HEK293 (cell line): ENCODE measurements around the gene FOXRED2.
A peak's percentile ranks its signal among the peaks of the same experiment; 100 is the strongest.

Source experiments
- CTCF ChIA-PET: fragments of 350-600 bp; formaldehyde crosslinking; extraction: SDS; loops from one replicate; lab custom pipeline; 2021; ENCODE audit warnings: antibody characterized with exemption; lab: Yijun Ruan, JAX
- POLR2A ChIA-PET: fragments of 300-600 bp; formaldehyde crosslinking; extraction: SDS; loops from one replicate; lab custom pipeline; 2020; ENCODE audit warnings: antibody characterized with exemption, inconsistent platforms; lab: Yijun Ruan, JAX
- H3K27ac ChIP-seq: fragments of 200-500 bp; sonication (Bioruptor generic); 2 replicates; pipeline ENCODE4 v1.5.1; 2014; ENCODE audit warnings: low read depth, low read length, control low read depth, inconsistent platforms; ENCODE audit errors: extremely low read depth
- H3K36me3 ChIP-seq, 2 experiments: fragments of 200-500 bp in 1 of 2; sonication (Bioruptor generic) in 1 of 2; 1 replicate in 1 of 2; 2 replicates in 1 of 2; pipeline ENCODE4 v1.5.1; 2014 to 2017; ENCODE audit warnings: inconsistent platforms in 2 of 2, low read length in 2 of 2; ENCODE audit not compliant: control insufficient read depth in 2 of 2, insufficient read depth in 1 of 2
- H3K4me1 ChIP-seq: fragments of 200-500 bp; sonication (Bioruptor generic); 2 replicates; pipeline ENCODE4 v1.5.1; 2014; ENCODE audit warnings: mild to moderate bottlenecking, low read length, inconsistent platforms; ENCODE audit not compliant: control insufficient read depth, insufficient read depth
- H3K4me3 ChIP-seq: 2 replicates; pipeline ENCODE4 v1.5.1; 2011; ENCODE audit warnings: low read depth, mild to moderate bottlenecking, control low read depth, low read length, moderate library complexity
- H3K9me3 ChIP-seq: fragments of 200-500 bp; sonication (Bioruptor generic); 2 replicates; pipeline ENCODE4 v1.5.1; 2014; ENCODE audit warnings: low read depth, low read length, inconsistent platforms; ENCODE audit not compliant: control insufficient read depth, insufficient read depth
- FEZF1 ChIP-seq: fragments of 450-650 bp; formaldehyde crosslinking; IDR thresholded peaks from 2 replicates; pipeline ENCODE4 v1.5.1; 2016; ENCODE audit warnings: missing biosample characterization, missing genetic modification characterization
- GLI4 ChIP-seq: fragments of 450-650 bp; formaldehyde crosslinking; IDR thresholded peaks from 2 replicates; pipeline ENCODE4 v1.5.1; 2016; ENCODE audit warnings: missing biosample characterization, missing genetic modification characterization
- KLF1 ChIP-seq: fragments of 450-650 bp; formaldehyde crosslinking; IDR thresholded peaks from 2 replicates; pipeline ENCODE4 v1.5.1; 2016; ENCODE audit warnings: missing biosample characterization, missing genetic modification characterization
- MYNN ChIP-seq: fragments of 450-650 bp; formaldehyde crosslinking; IDR thresholded peaks from 2 replicates; pipeline ENCODE4 v1.5.1; 2016; ENCODE audit warnings: missing biosample characterization, missing genetic modification characterization, borderline replicate concordance
- OVOL3 ChIP-seq: fragments of 450-650 bp; formaldehyde crosslinking; IDR thresholded peaks from 2 replicates; pipeline ENCODE4 v1.5.1; 2016; ENCODE audit warnings: missing biosample characterization, missing genetic modification characterization
- SCRT2 ChIP-seq: fragments of 450-650 bp; formaldehyde crosslinking; IDR thresholded peaks from 2 replicates; pipeline ENCODE4 v1.5.1; 2016; ENCODE audit warnings: missing biosample characterization, missing genetic modification characterization
- TCF7L2 ChIP-seq: IDR thresholded peaks from 2 replicates; pipeline ENCODE4 v1.6.1; 2011; ENCODE audit warnings: low read depth, mild to moderate bottlenecking, inconsistent platforms, low read length, moderate library complexity, borderline replicate concordance
- ZIC2 ChIP-seq: fragments of 450-650 bp; formaldehyde crosslinking; IDR thresholded peaks from 2 replicates; pipeline ENCODE4 v1.5.1; 2016; ENCODE audit warnings: missing biosample characterization, missing genetic modification characterization
- ZNF112 ChIP-seq: fragments of 450-650 bp; formaldehyde crosslinking; IDR thresholded peaks from 2 replicates; pipeline ENCODE4 v1.5.0; 2017; ENCODE audit warnings: missing biosample characterization, missing genetic modification characterization
- ZNF133 ChIP-seq: fragments of 450-650 bp; formaldehyde crosslinking; IDR thresholded peaks from 2 replicates; pipeline ENCODE4 v1.5.1; 2016; ENCODE audit warnings: missing biosample characterization, missing genetic modification characterization
- ZNF157 ChIP-seq: fragments of 450-650 bp; formaldehyde crosslinking; IDR thresholded peaks from 2 replicates; pipeline ENCODE4 v1.5.1; 2016; ENCODE audit warnings: missing biosample characterization, missing genetic modification characterization
- ZNF19 ChIP-seq: fragments of 450-650 bp; formaldehyde crosslinking; IDR thresholded peaks from 2 replicates; pipeline ENCODE4; 2016; ENCODE audit warnings: missing biosample characterization, missing genetic modification characterization, low read depth
- ZNF239 ChIP-seq: fragments of 450-650 bp; formaldehyde crosslinking; IDR thresholded peaks from 2 replicates; pipeline ENCODE4 v1.5.1; 2016; ENCODE audit warnings: missing biosample characterization, missing genetic modification characterization
- ZNF292 ChIP-seq: fragments of 450-650 bp; formaldehyde crosslinking; IDR thresholded peaks from 2 replicates; pipeline ENCODE4 v1.5.1; 2016; ENCODE audit warnings: low read depth, missing biosample characterization, missing genetic modification characterization, borderline replicate concordance
- ZNF366 ChIP-seq: fragments of 450-650 bp; formaldehyde crosslinking; conservative IDR thresholded peaks from 2 replicates; pipeline ENCODE4 v1.5.1; 2016; ENCODE audit warnings: missing biosample characterization, missing genetic modification characterization
- ZNF473 ChIP-seq: fragments of 450-650 bp; formaldehyde crosslinking; IDR thresholded peaks from 2 replicates; pipeline ENCODE4 v1.5.1; 2017; ENCODE audit warnings: missing biosample characterization, missing genetic modification characterization
- ZNF529 ChIP-seq: fragments of 450-650 bp; formaldehyde crosslinking; IDR thresholded peaks from 2 replicates; pipeline ENCODE4 v1.5.1; 2017; ENCODE audit warnings: missing genetic modification characterization, missing biosample characterization; ENCODE audit not compliant: insufficient replicate concordance
- ZNF530 ChIP-seq: fragments of 450-650 bp; formaldehyde crosslinking; IDR thresholded peaks from 2 replicates; pipeline ENCODE4 v1.5.1; 2016; ENCODE audit warnings: low read depth, missing biosample characterization, missing genetic modification characterization
- ZNF585B ChIP-seq: fragments of 450-650 bp; formaldehyde crosslinking; IDR thresholded peaks from 2 replicates; pipeline ENCODE4 v1.5.1; 2016; ENCODE audit warnings: missing biosample characterization, missing genetic modification characterization
- ZNF621 ChIP-seq: fragments of 450-650 bp; formaldehyde crosslinking; IDR thresholded peaks from 2 replicates; pipeline ENCODE4 v1.5.1; 2017; ENCODE audit warnings: missing biosample characterization, missing genetic modification characterization
- ZNF654 ChIP-seq: fragments of 450-650 bp; formaldehyde crosslinking; IDR thresholded peaks from 2 replicates; pipeline ENCODE4 v1.5.1; 2016; ENCODE audit warnings: low read depth, missing biosample characterization, missing genetic modification characterization
- ZNF777 ChIP-seq: fragments of 450-650 bp; formaldehyde crosslinking; IDR thresholded peaks from 2 replicates; pipeline ENCODE4 v1.5.1; 2017; ENCODE audit warnings: missing biosample characterization, missing genetic modification characterization, borderline replicate concordance
- ZNF792 ChIP-seq: fragments of 450-650 bp; formaldehyde crosslinking; IDR thresholded peaks from 2 replicates; pipeline ENCODE4 v1.5.1; 2016; ENCODE audit warnings: missing biosample characterization, missing genetic modification characterization
- TF ChIP-seq, protein P1 (sequence below): fragments of 450-650 bp; formaldehyde crosslinking; IDR thresholded peaks from 2 replicates; pipeline ENCODE4 v1.5.1; 2016; ENCODE audit warnings: missing biosample characterization, missing genetic modification characterization
- TF ChIP-seq, protein P2 (sequence below): fragments of 450-650 bp; formaldehyde crosslinking; IDR thresholded peaks from 2 replicates; pipeline ENCODE4 v1.5.1; 2017; ENCODE audit warnings: missing biosample characterization, mild to moderate bottlenecking, missing genetic modification characterization, moderate library complexity
- TF ChIP-seq, protein P3 (sequence below): fragments of 450-650 bp; IDR thresholded peaks from 2 replicates; pipeline ENCODE4 v1.5.1; 2018; ENCODE audit warnings: missing biosample characterization, mild to moderate bottlenecking, missing genetic modification characterization
- TF ChIP-seq, protein P4 (sequence below): fragments of 450-650 bp; formaldehyde crosslinking; IDR thresholded peaks from 2 replicates; pipeline ENCODE4 v1.5.1; 2016; ENCODE audit warnings: missing biosample characterization, missing genetic modification characterization
- TF ChIP-seq, protein P5 (sequence below): fragments of 450-650 bp; formaldehyde crosslinking; IDR thresholded peaks from 2 replicates; pipeline ENCODE4 v1.5.0; 2017; ENCODE audit warnings: missing biosample characterization, missing genetic modification characterization, borderline replicate concordance

Gene FOXRED2

DNA sequence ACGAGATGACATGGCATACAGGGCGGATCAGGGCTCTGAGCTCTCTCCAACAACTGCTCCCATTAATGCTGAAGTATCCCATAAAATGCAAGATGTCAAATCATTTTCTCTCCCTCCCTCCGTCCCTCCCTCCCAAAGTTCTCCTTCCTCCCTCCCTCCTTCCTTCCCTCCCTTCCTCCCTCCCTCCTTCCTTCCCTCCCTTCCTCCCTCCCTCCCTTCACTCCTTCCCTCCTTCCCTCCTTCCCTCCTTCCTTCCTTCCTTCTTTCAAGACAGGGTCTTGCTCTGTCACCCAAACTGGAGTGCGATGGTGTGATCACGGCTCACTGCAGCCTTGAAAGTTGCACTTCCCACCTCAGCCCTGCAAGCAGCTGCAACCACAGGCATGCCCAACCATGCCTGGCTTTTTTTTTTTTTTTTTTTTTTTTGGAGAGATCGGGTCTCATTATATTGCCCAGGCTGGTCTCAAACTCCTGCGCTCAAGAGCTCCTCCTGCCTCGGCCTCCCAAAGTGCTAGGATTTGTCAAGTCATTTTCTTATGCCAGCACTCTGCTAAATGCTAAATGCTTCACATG lies 63.6 kb downstream of the FOXRED2 start (continued):
- no peak for TF ChIP-seq ZNF133 (tag by site-specific recombination)
- TF ChIP-seq ZNF366 (tag by site-specific recombination) = peak; percentile 96
- no peak for TF ChIP-seq ZNF529
- no peak for TF ChIP-seq ZNF792 (tag by site-specific recombination)
- no peak for TF ChIP-seq GLI4 (tag by site-specific recombination)
- TF ChIP-seq, protein P1, sequence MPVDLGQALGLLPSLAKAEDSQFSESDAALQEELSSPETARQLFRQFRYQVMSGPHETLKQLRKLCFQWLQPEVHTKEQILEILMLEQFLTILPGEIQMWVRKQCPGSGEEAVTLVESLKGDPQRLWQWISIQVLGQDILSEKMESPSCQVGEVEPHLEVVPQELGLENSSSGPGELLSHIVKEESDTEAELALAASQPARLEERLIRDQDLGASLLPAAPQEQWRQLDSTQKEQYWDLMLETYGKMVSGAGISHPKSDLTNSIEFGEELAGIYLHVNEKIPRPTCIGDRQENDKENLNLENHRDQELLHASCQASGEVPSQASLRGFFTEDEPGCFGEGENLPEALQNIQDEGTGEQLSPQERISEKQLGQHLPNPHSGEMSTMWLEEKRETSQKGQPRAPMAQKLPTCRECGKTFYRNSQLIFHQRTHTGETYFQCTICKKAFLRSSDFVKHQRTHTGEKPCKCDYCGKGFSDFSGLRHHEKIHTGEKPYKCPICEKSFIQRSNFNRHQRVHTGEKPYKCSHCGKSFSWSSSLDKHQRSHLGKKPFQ (tag by site-specific recombination) = peak; percentile 85
- no peak for TF ChIP-seq ZNF530 (tag by site-specific recombination)
- no peak for TF ChIP-seq ZNF157 (tag by site-specific recombination)
- no peak for TF ChIP-seq FEZF1 (tag by site-specific recombination)
- TF ChIP-seq ZNF239 = no peak
- TF ChIP-seq, protein P2, sequence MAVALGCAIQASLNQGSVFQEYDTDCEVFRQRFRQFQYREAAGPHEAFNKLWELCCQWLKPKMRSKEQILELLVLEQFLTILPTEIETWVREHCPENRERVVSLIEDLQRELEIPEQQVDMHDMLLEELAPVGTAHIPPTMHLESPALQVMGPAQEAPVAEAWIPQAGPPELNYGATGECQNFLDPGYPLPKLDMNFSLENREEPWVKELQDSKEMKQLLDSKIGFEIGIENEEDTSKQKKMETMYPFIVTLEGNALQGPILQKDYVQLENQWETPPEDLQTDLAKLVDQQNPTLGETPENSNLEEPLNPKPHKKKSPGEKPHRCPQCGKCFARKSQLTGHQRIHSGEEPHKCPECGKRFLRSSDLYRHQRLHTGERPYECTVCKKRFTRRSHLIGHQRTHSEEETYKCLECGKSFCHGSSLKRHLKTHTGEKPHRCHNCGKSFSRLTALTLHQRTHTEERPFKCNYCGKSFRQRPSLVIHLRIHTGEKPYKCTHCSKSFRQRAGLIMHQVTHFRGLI (tag by site-specific recombination) = peak; percentile 77
- TF ChIP-seq, protein P3, sequence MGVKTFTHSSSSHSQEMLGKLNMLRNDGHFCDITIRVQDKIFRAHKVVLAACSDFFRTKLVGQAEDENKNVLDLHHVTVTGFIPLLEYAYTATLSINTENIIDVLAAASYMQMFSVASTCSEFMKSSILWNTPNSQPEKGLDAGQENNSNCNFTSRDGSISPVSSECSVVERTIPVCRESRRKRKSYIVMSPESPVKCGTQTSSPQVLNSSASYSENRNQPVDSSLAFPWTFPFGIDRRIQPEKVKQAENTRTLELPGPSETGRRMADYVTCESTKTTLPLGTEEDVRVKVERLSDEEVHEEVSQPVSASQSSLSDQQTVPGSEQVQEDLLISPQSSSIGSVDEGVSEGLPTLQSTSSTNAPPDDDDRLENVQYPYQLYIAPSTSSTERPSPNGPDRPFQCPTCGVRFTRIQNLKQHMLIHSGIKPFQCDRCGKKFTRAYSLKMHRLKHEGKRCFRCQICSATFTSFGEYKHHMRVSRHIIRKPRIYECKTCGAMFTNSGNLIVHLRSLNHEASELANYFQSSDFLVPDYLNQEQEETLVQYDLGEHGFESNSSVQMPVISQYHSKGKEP (tag by site-specific recombination) = peak; percentile 87
- no peak for TF ChIP-seq ZNF621 (tag by site-specific recombination)
- no peak for TF ChIP-seq ZNF292 (tag by site-specific recombination)
- TF ChIP-seq ZNF585B (tag by site-specific recombination) = no peak
- no peak for TF ChIP-seq ZNF112
- no peak for TF ChIP-seq ZNF777 (tag by site-specific recombination)

DNA sequence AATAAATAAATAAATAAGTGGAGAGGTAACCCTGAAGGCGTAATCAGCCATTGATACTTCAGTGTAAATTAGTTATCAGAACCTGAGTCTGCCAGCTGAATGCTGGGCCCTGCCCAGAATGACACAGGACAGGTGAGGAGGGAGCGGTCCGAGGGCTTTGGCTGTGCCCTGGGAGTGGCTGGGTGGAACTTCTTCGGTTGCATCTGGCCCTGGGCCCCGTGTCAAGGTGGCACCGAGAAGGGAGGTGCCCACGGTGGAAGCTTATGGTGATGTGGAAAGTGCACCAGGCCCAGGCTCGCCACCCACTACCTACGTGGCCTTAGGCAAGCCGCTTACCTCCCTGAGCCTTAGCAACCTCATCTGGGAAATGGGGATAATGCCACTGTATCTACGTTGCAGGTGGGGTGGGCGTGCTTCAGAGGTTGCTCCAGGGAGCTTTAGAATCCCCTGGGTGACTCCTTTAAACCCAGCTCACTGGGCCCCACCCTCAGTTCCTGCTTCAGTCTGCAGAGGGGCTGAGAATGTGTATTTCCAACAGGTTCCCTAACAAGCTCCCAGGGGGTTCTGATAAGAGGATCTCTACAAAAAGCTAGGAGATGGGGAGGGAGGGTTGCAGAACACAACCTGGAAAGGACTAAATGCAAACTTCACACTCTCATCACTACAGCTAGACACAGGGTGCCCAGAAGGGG lies 64.2 kb downstream of the FOXRED2 start:
- Histone ChIP-seq H3K27ac (no peak overlapping the region), H3K4me1 (no peaks in the 10 kb centered on the region), H3K9me3 (no peaks in the 10 kb centered on the region), H3K36me3 (no peaks in the 10 kb centered on the region), H3K4me3 (no peak overlapping the region)
- ChIA-PET CTCF (interaction anchor here (0.6 to 1.1 kb wide), 2 partner anchors 60 to 140 kb away, joined by 3 to 5 read pairs; no protein-coding TSS in a partner anchor), POLR2A (interaction anchor here (1.0 to 1.1 kb wide), 2 partner anchors 9 to 55 kb away, joined by 3 to 4 read pairs; partner anchors contain the start of gene MYH9)
- TF ChIP-seq, protein P4, sequence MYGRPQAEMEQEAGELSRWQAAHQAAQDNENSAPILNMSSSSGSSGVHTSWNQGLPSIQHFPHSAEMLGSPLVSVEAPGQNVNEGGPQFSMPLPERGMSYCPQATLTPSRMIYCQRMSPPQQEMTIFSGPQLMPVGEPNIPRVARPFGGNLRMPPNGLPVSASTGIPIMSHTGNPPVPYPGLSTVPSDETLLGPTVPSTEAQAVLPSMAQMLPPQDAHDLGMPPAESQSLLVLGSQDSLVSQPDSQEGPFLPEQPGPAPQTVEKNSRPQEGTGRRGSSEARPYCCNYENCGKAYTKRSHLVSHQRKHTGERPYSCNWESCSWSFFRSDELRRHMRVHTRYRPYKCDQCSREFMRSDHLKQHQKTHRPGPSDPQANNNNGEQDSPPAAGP (tag by site-specific recombination) = no peak
- TF ChIP-seq ZNF654 (tag by site-specific recombination) (no peak), ZNF473 (tag by site-specific recombination) (no peak), TCF7L2 (no peak), OVOL3 (no peak), ZNF19 (tag by site-specific recombination) (no peak), KLF1 (tag by site-specific recombination) (0 out of 2 replicates have a peak, but pooled peaks have one; percentile 17), MYNN (no peak), ZIC2 (tag by site-specific recombination) (peak; percentile 35), SCRT2 (tag by site-specific recombination) (no peak)
- TF ChIP-seq, protein P5, sequence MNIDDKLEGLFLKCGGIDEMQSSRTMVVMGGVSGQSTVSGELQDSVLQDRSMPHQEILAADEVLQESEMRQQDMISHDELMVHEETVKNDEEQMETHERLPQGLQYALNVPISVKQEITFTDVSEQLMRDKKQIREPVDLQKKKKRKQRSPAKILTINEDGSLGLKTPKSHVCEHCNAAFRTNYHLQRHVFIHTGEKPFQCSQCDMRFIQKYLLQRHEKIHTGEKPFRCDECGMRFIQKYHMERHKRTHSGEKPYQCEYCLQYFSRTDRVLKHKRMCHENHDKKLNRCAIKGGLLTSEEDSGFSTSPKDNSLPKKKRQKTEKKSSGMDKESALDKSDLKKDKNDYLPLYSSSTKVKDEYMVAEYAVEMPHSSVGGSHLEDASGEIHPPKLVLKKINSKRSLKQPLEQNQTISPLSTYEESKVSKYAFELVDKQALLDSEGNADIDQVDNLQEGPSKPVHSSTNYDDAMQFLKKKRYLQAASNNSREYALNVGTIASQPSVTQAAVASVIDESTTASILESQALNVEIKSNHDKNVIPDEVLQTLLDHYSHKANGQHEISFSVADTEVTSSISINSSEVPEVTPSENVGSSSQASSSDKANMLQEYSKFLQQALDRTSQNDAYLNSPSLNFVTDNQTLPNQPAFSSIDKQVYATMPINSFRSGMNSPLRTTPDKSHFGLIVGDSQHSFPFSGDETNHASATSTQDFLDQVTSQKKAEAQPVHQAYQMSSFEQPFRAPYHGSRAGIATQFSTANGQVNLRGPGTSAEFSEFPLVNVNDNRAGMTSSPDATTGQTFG (tag by site-specific recombination) = no peak
